PC-3 (cell line): ENCODE results near the gene CRTC3. TPM values are rescaled to one million over a fixed set of nuclear protein-coding genes. Genes with fewer than 3 reads are reported as not detected.
A peak's percentile ranks its signal among the peaks of the same experiment; 100 is the strongest.

ENCODE experiments used
- ATAC-seq: fragments of 200-7000 bp; cut with Tn5 transposase; 2 replicates; pipeline ENCODE4 v1.9.1; 2020; ENCODE audit warnings: mild to moderate bottlenecking, moderate library complexity
- BruUV-seq: library from RNA; stranded (reverse); fragments of 400-500 nt; replicated peaks from 2 replicates; lab custom pipeline; 2021; lab: Mats Ljungman, UMichigan
- CTCF ChIA-PET: fragments of 300-600 bp; sonication (Branson Sonifier 250); formaldehyde crosslinking; loops from one replicate; lab custom pipeline; 2022; ENCODE audit warnings: antibody characterized with exemption; lab: Charles Lee
- POLR2A ChIA-PET: fragments of 300-600 bp; sonication (Branson Sonifier 250); formaldehyde crosslinking; loops from one replicate; lab custom pipeline; 2022; ENCODE audit warnings: antibody characterized with exemption; ENCODE audit not compliant: unreplicated experiment; lab: Charles Lee
- DNase-seq: peaks from one replicate; pipeline ENCODE4 v3.0.0-alpha.2; 2015
- H2AFZ ChIP-seq: fragments of 300-600 bp; sonication (generic); 2 replicates; pipeline ENCODE4 v1.6.0; 2016; ENCODE audit warnings: antibody characterized with exemption, low read length
- H3F3A ChIP-seq: fragments of 300-600 bp; sonication (generic); one replicate; pipeline ENCODE4 v1.6.0; 2017; ENCODE audit warnings: antibody characterized with exemption, low read length, control low read depth, mild to moderate bottlenecking; ENCODE audit not compliant: unreplicated experiment
- H3K27ac ChIP-seq: fragments of 300-600 bp; sonication (generic); 2 replicates; pipeline ENCODE4 v1.5.1; 2016; ENCODE audit warnings: mild to moderate bottlenecking, low read length
- H3K27me3 ChIP-seq: fragments of 300-600 bp; sonication (generic); 2 replicates; pipeline ENCODE4 v1.6.1; 2016; ENCODE audit warnings: low read length, mixed read lengths
- H3K36me3 ChIP-seq: fragments of 300-600 bp; sonication (generic); 2 replicates; pipeline ENCODE4 v1.6.1; 2016; ENCODE audit warnings: low read depth, mixed run types, low read length, mixed read lengths
- H3K4me1 ChIP-seq: fragments of 300-600 bp; sonication (generic); 2 replicates; pipeline ENCODE4 v1.5.1; 2016; ENCODE audit warnings: low read length; ENCODE audit not compliant: insufficient read depth
- H3K4me2 ChIP-seq: fragments of 300-600 bp; sonication (generic); 2 replicates; pipeline ENCODE4 v1.6.0; 2016; ENCODE audit warnings: low read length
- H3K4me3 ChIP-seq: fragments of 300-600 bp; sonication (generic); 2 replicates; pipeline ENCODE4 v1.5.1; 2016; ENCODE audit warnings: mild to moderate bottlenecking, low read length, mixed read lengths
- H3K79me2 ChIP-seq: fragments of 300-600 bp; sonication (generic); 2 replicates; pipeline ENCODE4 v1.6.1; 2017; ENCODE audit warnings: low read length, mixed read lengths
- H3K9ac ChIP-seq: fragments of 300-600 bp; sonication (generic); 2 replicates; pipeline ENCODE4 v1.6.0; 2016; ENCODE audit warnings: mild to moderate bottlenecking, low read length
- H3K9me2 ChIP-seq: fragments of 300-600 bp; sonication (generic); replicated peaks from 2 replicates; pipeline ENCODE4 v1.6.1; 2016; ENCODE audit warnings: mixed run types, low read length, mixed read lengths
- H3K9me3 ChIP-seq: fragments of 300-600 bp; sonication (generic); 2 replicates; pipeline ENCODE4 v1.6.1; 2016; ENCODE audit warnings: low read length, mixed read lengths
- H4K20me1 ChIP-seq: fragments of 300-600 bp; sonication (generic); 2 replicates; pipeline ENCODE4 v1.6.1; 2016; ENCODE audit warnings: low read length, mixed read lengths
- EZH2 ChIP-seq: fragments of 300-600 bp; sonication (generic); IDR thresholded peaks from one replicate; pipeline ENCODE4 v1.6.1; 2017; ENCODE audit warnings: antibody characterized with exemption, mild to moderate bottlenecking, low read length; ENCODE audit not compliant: unreplicated experiment
- EZH2phosphoT487 ChIP-seq: fragments of 300-600 bp; sonication (generic); IDR thresholded peaks from 2 replicates; pipeline ENCODE4 v1.6.1; 2018; ENCODE audit warnings: mild to moderate bottlenecking, antibody characterized with exemption, low read length, borderline replicate concordance
- intact Hi-C: fragments of 100-400 bp; cut with micrococcal nuclease; formaldehyde crosslinking; loops from 2 replicates; pipeline ENCODE4 v1.9.0; 2023
- total RNA-seq: library from RNA; depleted of rRNA; stranded (reverse); fragments of >200 nt; gene quantifications from 2 replicates; pipeline ENCODE4 v1.2.3, GENCODE V29; 2014
- TF ChIP-seq, protein P1 (sequence below): fragments of 300-600 bp; sonication (generic); conservative IDR thresholded peaks from 2 replicates; pipeline ENCODE4 v1.5.1; 2017; ENCODE audit warnings: antibody characterized with exemption, low read depth, mild to moderate bottlenecking, low read length

Gene CRTC3
- total RNA-seq, 1 experiment from 2014 or later, result 12.4 TPM

GRCh38 chr15:90664650-90665287, 135.0 kb downstream of the CRTC3 start:
- intact Hi-C loops, result no loop called here
- Histone ChIP-seq H3K27me3 (no peaks in the 10 kb centered on the region), H3F3A (no peaks in the 10 kb centered on the region), H4K20me1 (no peaks in the 10 kb centered on the region), H3K9ac (peak overlapping the region; percentile 81), H3K27ac (peak overlapping the region; percentile 66), H3K9me2 (no peaks in the 10 kb centered on the region), H2AFZ (peak overlapping the region; percentile 92), H3K4me1 (peaks cover 34% of the 10 kb centered on the region), H3K4me3 (peak overlapping the region; percentile 88), H3K4me2 (peak overlapping the region; percentile 97), H3K79me2 (peaks cover 5% of the 10 kb centered on the region; the same call in 1 of the 2 replicates), H3K9me3 (no peaks in the 10 kb centered on the region), H3K36me3 (no peaks in the 10 kb centered on the region)
- ChIA-PET POLR2A (interaction anchor here (0.7 kb wide), 1 partner anchor 222 kb away, joined by 3 read pairs; no protein-coding TSS in a partner anchor), CTCF (no interaction called here)
- DNase-seq (no peak), ATAC-seq (peak; percentile 26)
- BruUV-seq, result no TSS peak
- TF ChIP-seq, protein P1, sequence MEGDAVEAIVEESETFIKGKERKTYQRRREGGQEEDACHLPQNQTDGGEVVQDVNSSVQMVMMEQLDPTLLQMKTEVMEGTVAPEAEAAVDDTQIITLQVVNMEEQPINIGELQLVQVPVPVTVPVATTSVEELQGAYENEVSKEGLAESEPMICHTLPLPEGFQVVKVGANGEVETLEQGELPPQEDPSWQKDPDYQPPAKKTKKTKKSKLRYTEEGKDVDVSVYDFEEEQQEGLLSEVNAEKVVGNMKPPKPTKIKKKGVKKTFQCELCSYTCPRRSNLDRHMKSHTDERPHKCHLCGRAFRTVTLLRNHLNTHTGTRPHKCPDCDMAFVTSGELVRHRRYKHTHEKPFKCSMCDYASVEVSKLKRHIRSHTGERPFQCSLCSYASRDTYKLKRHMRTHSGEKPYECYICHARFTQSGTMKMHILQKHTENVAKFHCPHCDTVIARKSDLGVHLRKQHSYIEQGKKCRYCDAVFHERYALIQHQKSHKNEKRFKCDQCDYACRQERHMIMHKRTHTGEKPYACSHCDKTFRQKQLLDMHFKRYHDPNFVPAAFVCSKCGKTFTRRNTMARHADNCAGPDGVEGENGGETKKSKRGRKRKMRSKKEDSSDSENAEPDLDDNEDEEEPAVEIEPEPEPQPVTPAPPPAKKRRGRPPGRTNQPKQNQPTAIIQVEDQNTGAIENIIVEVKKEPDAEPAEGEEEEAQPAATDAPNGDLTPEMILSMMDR, result no peak
- TF ChIP-seq EZH2, result no peak
- TF ChIP-seq EZH2phosphoT487, result no peak

GRCh38 chr15:90665288-90666134, 135.8 kb downstream of the CRTC3 start:
- intact Hi-C loops, result no loop called here
- no peaks in the 10 kb centered on the region for H3K9me2 ChIP-seq

More at GRCh38 chr15:90665288-90666134, 135.8 kb downstream of the CRTC3 start:
- Histone ChIP-seq H3K9ac (peak overlapping the region; percentile 81), H3K27me3 (no peaks in the 10 kb centered on the region), H3K27ac (peak overlapping the region; percentile 66), H3K4me1 (peaks cover 28% of the 10 kb centered on the region), H3K4me2 (peak overlapping the region; percentile 97), H4K20me1 (no peaks in the 10 kb centered on the region), H2AFZ (peak overlapping the region; percentile 92), H3F3A (no peaks in the 10 kb centered on the region), H3K9me3 (no peaks in the 10 kb centered on the region), H3K4me3 (peak overlapping the region; percentile 88), H3K79me2 (peaks cover 5% of the 10 kb centered on the region; the same call in 1 of the 2 replicates), H3K36me3 (no peaks in the 10 kb centered on the region)
- DNase-seq (peak; percentile 65), ATAC-seq (peak; percentile 90)
- POLR2A ChIA-PET, result interaction anchor here (0.6 kb wide), 1 partner anchor 40 kb away, joined by 3 read pairs; no protein-coding TSS in a partner anchor
- TF ChIP-seq EZH2phosphoT487, result no peak
- TF ChIP-seq EZH2, result no peak
- TF ChIP-seq, protein P1, result no peak
- BruUV-seq, result TSS peak; percentile 91
- CTCF ChIA-PET, result no interaction called here
